GM12892 (cell line): ENCODE results near the gene LNX2.

Experiments used
- POLR2A ChIP-seq: IDR thresholded peaks from 2 replicates; pipeline ENCODE4 v1.6.1; 2011; ENCODE audit warnings: low read depth, low read length, control low read depth
- POLR2AphosphoS5 ChIP-seq: IDR thresholded peaks from 2 replicates; pipeline ENCODE4 v1.6.1; 2011; ENCODE audit warnings: low read depth, low read length, control low read depth
- TAF1 ChIP-seq: IDR thresholded peaks from 2 replicates; pipeline ENCODE4 v1.6.1; 2011; ENCODE audit warnings: low read depth, mild to moderate bottlenecking, control low read depth, low read length, borderline replicate concordance

DNA sequence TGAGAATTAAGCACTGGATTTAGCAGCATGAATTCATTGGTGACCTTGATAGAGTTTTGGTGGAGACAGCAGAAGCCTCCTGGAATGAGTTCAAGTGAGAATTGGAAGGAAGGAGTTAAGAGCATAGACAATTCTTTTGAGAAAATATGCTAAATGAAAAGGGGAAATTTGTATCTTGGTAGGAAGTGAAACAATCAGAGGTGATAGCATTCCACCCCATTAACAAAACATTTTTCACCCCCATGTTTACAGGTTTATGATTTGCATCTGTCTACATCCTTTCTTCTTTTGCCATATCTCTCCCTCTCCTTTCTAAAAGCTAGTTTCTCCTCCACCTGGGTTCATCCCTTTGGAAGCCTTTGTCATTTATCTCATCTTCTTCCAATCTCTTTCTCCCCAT lies 27.5 kb downstream of the LNX2 start:
- TF ChIP-seq TAF1 (no peak), POLR2A (no peak), POLR2AphosphoS5 (no peak)
